ENCODE results near the gene HYPK.

HYPK gene

GRCh38 chr15:43772624-43773023 lies 27.8 kb upstream of the HYPK start:
- DNase-seq (ENCODE audit: insufficient read length, low spot score) (no peak), FAIRE-seq (no peak)
- TF ChIP-seq CTCF (IDR thresholded peaks at IDR 0.05; ENCODE audit: insufficient read depth, missing control alignments) = no peak

DNA sequence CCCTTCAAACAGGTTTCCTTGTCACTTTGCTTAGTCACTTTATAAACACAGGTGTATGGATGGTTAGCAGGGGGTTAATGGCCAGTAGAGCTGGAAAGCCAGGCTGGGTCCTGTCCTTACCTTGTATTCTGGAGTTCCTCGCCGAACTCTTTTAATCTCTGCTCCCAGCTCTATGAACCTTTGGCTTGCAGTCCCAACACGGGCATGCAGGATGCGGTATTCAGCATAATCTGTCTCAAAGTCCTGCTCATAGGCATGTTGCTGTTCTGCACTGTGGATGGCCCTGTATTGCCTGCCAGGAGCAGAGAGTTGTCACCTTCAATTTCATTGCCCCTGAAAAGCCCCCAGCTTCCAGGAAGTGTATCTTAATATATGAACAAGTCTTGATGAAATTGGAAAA lies 26.3 kb upstream of the HYPK start:
- no peak for DNase-seq (ENCODE audit: insufficient read length, low spot score)
- TF ChIP-seq CTCF (IDR thresholded peaks at IDR 0.05; ENCODE audit: insufficient read depth, missing control alignments) = no peak
- no peak for FAIRE-seq

- FAIRE-seq = no peak
- DNase-seq (ENCODE audit: insufficient read length, low spot score) = no peak
- peak; percentile 48 for TF ChIP-seq CTCF (IDR thresholded peaks at IDR 0.05; ENCODE audit: insufficient read depth, missing control alignments)
Observed at GRCh38 chr15:43775411-43775965, 24.9 kb upstream of the HYPK start.

GRCh38 chr15:43776101-43776717 lies 24.2 kb upstream of the HYPK start:
- DNase-seq (ENCODE audit: insufficient read length, low spot score) (no peak), FAIRE-seq (no peak)
- no peak for TF ChIP-seq CTCF (IDR thresholded peaks at IDR 0.05; ENCODE audit: insufficient read depth, missing control alignments)

DNA sequence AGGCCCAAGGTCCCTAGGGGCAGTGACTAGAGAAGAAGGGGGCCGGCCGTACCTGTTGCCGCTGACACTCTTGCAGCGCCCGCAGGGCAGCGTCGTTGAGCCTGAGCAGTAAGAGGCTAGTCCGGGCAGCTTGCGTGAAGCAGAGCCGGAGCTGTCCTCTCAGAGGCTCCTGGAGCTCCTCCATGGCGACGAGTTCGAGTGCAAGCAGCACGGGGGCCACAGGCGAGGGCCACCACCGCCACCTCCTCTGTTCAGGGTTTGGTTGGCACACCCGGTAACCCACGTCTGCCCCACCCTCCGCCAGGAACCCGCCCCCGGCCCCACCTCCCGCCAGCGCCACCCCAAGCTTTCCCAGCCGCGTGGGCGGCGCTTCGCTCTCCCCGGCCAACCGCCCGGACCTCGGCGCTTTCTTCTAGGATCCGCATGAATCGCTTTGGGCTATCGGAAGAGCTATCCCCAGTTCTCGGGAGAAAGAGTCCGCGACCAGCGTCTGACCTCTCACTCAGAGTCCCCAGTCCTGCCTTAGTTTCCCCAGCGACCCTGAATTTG lies 23.6 kb upstream of the HYPK start, which contains the start of gene ELL3:
ELL3 (minus strand) TSS at position 249 of the 549 bp plus-strand sequence; CDS start at position 184, 65 bp downstream.
- FAIRE-seq (no peak), DNase-seq (ENCODE audit: insufficient read length, low spot score) (no peak)
- no peak for TF ChIP-seq CTCF (IDR thresholded peaks at IDR 0.05; ENCODE audit: insufficient read depth, missing control alignments)

DNA sequence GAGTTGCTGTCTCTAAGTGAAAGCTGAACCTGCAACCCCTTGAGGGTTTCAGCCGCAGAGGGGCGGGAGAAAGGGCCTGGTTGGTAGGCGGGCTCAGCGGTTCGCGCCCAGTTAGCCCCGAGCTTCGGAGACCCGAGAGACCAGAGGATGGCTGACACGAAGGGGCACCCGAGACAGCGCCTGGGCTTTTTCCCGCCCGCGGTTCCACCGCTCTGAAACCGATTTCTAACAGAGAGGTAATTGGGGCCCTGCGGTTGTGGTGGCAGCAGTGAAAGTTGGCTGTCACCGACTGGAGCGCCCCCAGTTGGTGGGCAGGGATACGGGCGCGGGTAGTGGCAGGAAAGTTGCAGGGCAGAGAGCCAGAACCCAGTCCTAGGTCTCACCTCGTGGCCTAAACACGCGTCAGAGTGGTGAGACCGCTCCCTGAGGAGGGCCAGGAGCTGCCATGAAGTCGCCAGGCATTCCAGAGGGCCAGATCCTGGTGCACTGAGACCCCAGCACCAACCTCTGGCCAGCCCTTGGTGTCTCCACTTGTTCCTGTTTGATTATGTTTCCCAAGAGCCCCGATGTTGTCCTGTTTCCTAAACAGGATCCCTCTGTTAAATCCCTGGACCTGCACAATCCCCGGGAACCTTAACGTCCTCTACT lies 23.0 kb upstream of the HYPK start:
- FAIRE-seq (no peak), DNase-seq (ENCODE audit: insufficient read length, low spot score) (no peak)
- peak; percentile 68 for TF ChIP-seq CTCF (IDR thresholded peaks at IDR 0.05; ENCODE audit: insufficient read depth, missing control alignments)

GRCh38 chr15:43779016-43779415 lies 21.4 kb upstream of the HYPK start:
- no peak for TF ChIP-seq CTCF (IDR thresholded peaks at IDR 0.05; ENCODE audit: insufficient read depth, missing control alignments)
- FAIRE-seq = no peak
- no peak for DNase-seq (ENCODE audit: insufficient read length, low spot score)

Data from D721Med (cell line).